Measurements from ENCODE around the gene JAZF1.

JAZF1 gene

GRCh38 chr7:28055161-28055544 lies 125.4 kb downstream of the JAZF1 start:
- no peak overlapping the region for H3K9ac ChIP-seq (ENCODE audit: low read length)
- peaks cover 5% of the 10 kb centered on the region; the same call in 1 of the 2 replicates for H3K9me3 ChIP-seq (ENCODE audit: low read length)
- H3K27me3 ChIP-seq (ENCODE audit: insufficient read depth, low read length) = no peaks in the 10 kb centered on the region
- H3K4me2 ChIP-seq (ENCODE audit: low read length) = no peak overlapping the region
- no peaks in the 10 kb centered on the region for H3F3A ChIP-seq (ENCODE audit: insufficient read depth, low read length)
- H2AFZ ChIP-seq (ENCODE audit: low read length) = no peak overlapping the region
- no peaks in the 10 kb centered on the region for H3K9me2 ChIP-seq (ENCODE audit: low read depth, low read length)
- no peaks in the 10 kb centered on the region for H3K36me3 ChIP-seq (ENCODE audit: insufficient read depth, low read length)
- H3K4me3 ChIP-seq (ENCODE audit: low read depth, low read length, poor library complexity, severe bottlenecking) = no peak overlapping the region
- H3K79me2 ChIP-seq (ENCODE audit: insufficient read depth, low read length) = no peaks in the 10 kb centered on the region
- no peaks in the 10 kb centered on the region for H4K20me1 ChIP-seq (ENCODE audit: insufficient read depth, low read length)
- no peaks in the 10 kb centered on the region for H3K4me1 ChIP-seq (ENCODE audit: insufficient read depth, low read length, severe bottlenecking)
- TF ChIP-seq CTCF (IDR thresholded peaks at IDR 0.05; ENCODE audit: low read length) = no peak
- TF ChIP-seq EZH2 (IDR thresholded peaks at IDR 0.05; ENCODE audit: borderline replicate concordance, low read length) = no peak
- no peak overlapping the region for H3K27ac ChIP-seq (ENCODE audit: low read depth, low read length, poor library complexity, severe bottlenecking)

- H3K27me3 ChIP-seq (ENCODE audit: insufficient read depth, low read length) = no peaks in the 10 kb centered on the region
- no peaks in the 10 kb centered on the region for H3K9me2 ChIP-seq (ENCODE audit: low read depth, low read length)
- H3K79me2 ChIP-seq (ENCODE audit: insufficient read depth, low read length) = no peaks in the 10 kb centered on the region
- no peak overlapping the region for H3K27ac ChIP-seq (ENCODE audit: low read depth, low read length, poor library complexity, severe bottlenecking)
- no peak for TF ChIP-seq EZH2 (IDR thresholded peaks at IDR 0.05; ENCODE audit: borderline replicate concordance, low read length)
- TF ChIP-seq CTCF (IDR thresholded peaks at IDR 0.05; ENCODE audit: low read length) = no peak
- peaks cover 5% of the 10 kb centered on the region; the same call in 1 of the 2 replicates for H3K9me3 ChIP-seq (ENCODE audit: low read length)
- no peak overlapping the region for H3K4me3 ChIP-seq (ENCODE audit: low read depth, low read length, poor library complexity, severe bottlenecking)
- no peak overlapping the region for H3K4me2 ChIP-seq (ENCODE audit: low read length)
- H3F3A ChIP-seq (ENCODE audit: insufficient read depth, low read length) = no peaks in the 10 kb centered on the region
- H3K36me3 ChIP-seq (ENCODE audit: insufficient read depth, low read length) = no peaks in the 10 kb centered on the region
- H3K9ac ChIP-seq (ENCODE audit: low read length) = no peak overlapping the region
- H3K4me1 ChIP-seq (ENCODE audit: insufficient read depth, low read length, severe bottlenecking) = no peaks in the 10 kb centered on the region
- no peak overlapping the region for H2AFZ ChIP-seq (ENCODE audit: low read length)
- no peaks in the 10 kb centered on the region for H4K20me1 ChIP-seq (ENCODE audit: insufficient read depth, low read length)
Measured at GRCh38 chr7:28054531-28055160, 125.9 kb downstream of the JAZF1 start.

GRCh38 chr7:28052933-28053332 lies 127.7 kb downstream of the JAZF1 start:
- H3K9ac ChIP-seq (ENCODE audit: low read length) = no peak overlapping the region
- H3K4me3 ChIP-seq (ENCODE audit: low read depth, low read length, poor library complexity, severe bottlenecking) = no peak overlapping the region
- H3K27me3 ChIP-seq (ENCODE audit: insufficient read depth, low read length) = no peaks in the 10 kb centered on the region
- H2AFZ ChIP-seq (ENCODE audit: low read length) = no peak overlapping the region
- no peaks in the 10 kb centered on the region for H3K36me3 ChIP-seq (ENCODE audit: insufficient read depth, low read length)
- H3F3A ChIP-seq (ENCODE audit: insufficient read depth, low read length) = no peaks in the 10 kb centered on the region
- H3K4me1 ChIP-seq (ENCODE audit: insufficient read depth, low read length, severe bottlenecking) = no peaks in the 10 kb centered on the region
- H3K4me2 ChIP-seq (ENCODE audit: low read length) = no peak overlapping the region
- H4K20me1 ChIP-seq (ENCODE audit: insufficient read depth, low read length) = no peaks in the 10 kb centered on the region
- no peaks in the 10 kb centered on the region for H3K9me3 ChIP-seq (ENCODE audit: low read length)
- H3K9me2 ChIP-seq (ENCODE audit: low read depth, low read length) = no peaks in the 10 kb centered on the region
- TF ChIP-seq EZH2 (IDR thresholded peaks at IDR 0.05; ENCODE audit: borderline replicate concordance, low read length) (no peak), CTCF (IDR thresholded peaks at IDR 0.05; ENCODE audit: low read length) (no peak)
- no peak overlapping the region for H3K27ac ChIP-seq (ENCODE audit: low read depth, low read length, poor library complexity, severe bottlenecking)
- no peaks in the 10 kb centered on the region for H3K79me2 ChIP-seq (ENCODE audit: insufficient read depth, low read length)

All from OCI-LY1 (cell line).